ENCODE data around the gene NRP2. TPM values are rescaled to one million over a fixed set of nuclear protein-coding genes. Genes with fewer than 3 reads are reported as not detected.

Gene NRP2
- total RNA-seq, 2 experiments from 2014 or later: 1.4 to 2.3 TPM

- no peak overlapping the region for H3K27ac Mint-ChIP-seq
- no peaks in the 10 kb centered on the region for H3K9me3 Mint-ChIP-seq
- H3K27me3 Mint-ChIP-seq: peaks cover 7% of the 10 kb centered on the region
- no peak overlapping the region for H3K4me3 Mint-ChIP-seq
- ChIA-PET POLR2A (no interaction called here), CTCF (no interaction called here)
- no peak for DNase-seq
- H3K4me1 Mint-ChIP-seq: no peaks in the 10 kb centered on the region
- H3K36me3 Mint-ChIP-seq (ENCODE audit: low read depth): no peaks in the 10 kb centered on the region
Observed at GRCh38 chr2:205802065-205802464, 119.8 kb downstream of the NRP2 start.

GRCh38 chr2:205802941-205803340 is 120.6 kb downstream of the NRP2 start:
- no peak overlapping the region for H3K4me3 Mint-ChIP-seq
- H3K27ac Mint-ChIP-seq: no peak overlapping the region
- DNase-seq: no peak
- H3K27me3 Mint-ChIP-seq: peaks cover 8% of the 10 kb centered on the region
- CTCF ChIA-PET: no interaction called here
- H3K36me3 Mint-ChIP-seq (ENCODE audit: low read depth): no peaks in the 10 kb centered on the region
- H3K9me3 Mint-ChIP-seq: no peaks in the 10 kb centered on the region
- no peaks in the 10 kb centered on the region for H3K4me1 Mint-ChIP-seq
- POLR2A ChIA-PET: no interaction called here

DNA sequence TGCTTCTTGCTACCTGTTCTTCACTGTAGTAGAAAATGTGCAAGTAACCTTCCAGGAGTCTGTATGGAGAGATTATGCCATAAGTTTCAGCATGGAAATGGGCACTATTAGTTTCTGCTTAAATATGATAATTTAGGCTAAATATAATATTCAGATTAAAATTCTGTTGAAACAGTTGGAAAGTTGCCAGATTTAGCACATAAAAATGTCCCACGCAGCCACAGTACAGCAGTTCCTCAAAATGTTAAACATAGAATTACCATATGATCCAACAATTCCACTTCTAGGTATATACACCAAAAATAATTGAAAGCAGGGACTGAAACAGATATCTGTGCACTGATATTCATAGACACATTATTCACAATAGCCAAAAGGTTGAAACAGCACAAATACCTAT is 121.2 kb downstream of the NRP2 start:
- H3K9me3 Mint-ChIP-seq: no peaks in the 10 kb centered on the region
- H3K27ac Mint-ChIP-seq: no peak overlapping the region
- no peak for DNase-seq
- H3K27me3 Mint-ChIP-seq: peaks cover 8% of the 10 kb centered on the region
- no peaks in the 10 kb centered on the region for H3K36me3 Mint-ChIP-seq (ENCODE audit: low read depth)
- POLR2A ChIA-PET: no interaction called here
- no peak overlapping the region for H3K4me3 Mint-ChIP-seq
- H3K4me1 Mint-ChIP-seq: no peaks in the 10 kb centered on the region
- CTCF ChIA-PET: no interaction called here

- ChIA-PET CTCF (no interaction called here), POLR2A (no interaction called here)
- Mint-ChIP-seq H3K9me3 (no peaks in the 10 kb centered on the region), H3K27me3 (peaks cover 8% of the 10 kb centered on the region), H3K36me3 (ENCODE audit: low read depth) (no peaks in the 10 kb centered on the region), H3K4me3 (no peak overlapping the region), H3K27ac (no peak overlapping the region), H3K4me1 (no peaks in the 10 kb centered on the region)
- no peak for DNase-seq
Observed at GRCh38 chr2:205805136-205805535, 122.8 kb downstream of the NRP2 start.

DNA sequence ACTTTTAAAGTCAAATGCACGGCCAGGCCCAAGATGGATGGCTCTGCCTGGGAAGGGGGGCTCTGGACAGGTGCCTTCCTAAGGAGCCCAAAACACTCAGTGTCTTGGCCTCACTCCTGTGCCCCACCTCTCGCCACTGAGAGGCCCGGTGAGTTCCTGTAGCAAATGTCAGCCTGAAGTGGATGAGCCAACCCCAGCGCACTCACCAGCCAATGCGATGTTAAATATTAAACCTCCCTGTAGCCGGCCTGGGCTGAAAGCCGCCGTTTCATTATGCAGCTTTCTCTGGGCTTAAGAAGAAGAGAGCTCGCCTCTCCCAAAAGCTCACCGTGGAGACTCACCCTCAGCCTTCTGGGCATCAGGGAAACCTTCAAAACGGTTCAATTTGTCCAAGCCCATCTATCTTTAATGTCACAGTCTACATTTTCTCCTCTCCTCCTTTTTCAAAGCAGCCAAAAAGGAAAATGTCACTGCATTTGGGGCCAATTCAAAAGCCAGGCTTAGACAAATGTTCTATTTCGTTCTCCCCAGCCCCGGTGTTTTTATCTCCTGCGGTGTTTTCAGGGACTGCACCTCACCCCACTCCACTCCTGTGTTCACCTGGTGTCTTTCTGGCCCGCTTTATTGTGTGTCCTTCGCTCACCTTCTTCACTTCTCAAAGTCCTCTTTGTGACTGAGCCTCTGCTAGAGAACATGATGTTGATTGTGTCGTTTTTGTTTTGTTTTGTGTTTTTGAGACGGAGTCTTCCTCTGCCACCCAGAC is 124.0 kb downstream of the NRP2 start:
- no peak overlapping the region for H3K27ac Mint-ChIP-seq
- CTCF ChIA-PET: no interaction called here
- H3K4me3 Mint-ChIP-seq: no peak overlapping the region
- peaks cover 8% of the 10 kb centered on the region for H3K27me3 Mint-ChIP-seq
- no peaks in the 10 kb centered on the region for H3K4me1 Mint-ChIP-seq
- no peaks in the 10 kb centered on the region for H3K9me3 Mint-ChIP-seq
- POLR2A ChIA-PET: no interaction called here
- no peaks in the 10 kb centered on the region for H3K36me3 Mint-ChIP-seq (ENCODE audit: low read depth)
- no peak for DNase-seq

GRCh38 chr2:205807229-205807628 is 124.9 kb downstream of the NRP2 start:
- Mint-ChIP-seq H3K36me3 (ENCODE audit: low read depth) (no peaks in the 10 kb centered on the region), H3K4me3 (no peak overlapping the region), H3K27ac (no peak overlapping the region), H3K4me1 (no peaks in the 10 kb centered on the region), H3K9me3 (no peaks in the 10 kb centered on the region), H3K27me3 (peaks cover 8% of the 10 kb centered on the region)
- ChIA-PET CTCF (no interaction called here), POLR2A (no interaction called here)
- DNase-seq: no peak

DNA sequence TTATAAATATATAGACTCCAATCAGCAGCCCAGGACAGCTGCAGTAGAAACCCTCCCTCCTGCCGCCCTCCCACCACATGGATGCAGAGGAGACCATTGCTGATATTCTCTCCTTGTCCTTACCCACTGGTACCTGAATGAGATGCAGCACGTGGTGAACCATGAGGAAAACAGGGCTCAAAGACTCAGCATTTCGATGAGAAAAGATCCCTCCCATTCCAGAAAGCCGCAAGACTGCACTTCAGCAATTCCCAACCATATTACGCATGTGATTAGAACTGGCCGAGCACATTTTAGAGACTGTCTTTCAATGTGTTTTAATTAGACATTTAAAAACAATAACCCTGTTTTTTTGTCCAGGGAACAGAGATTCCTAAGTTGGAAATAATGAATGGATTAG is 125.5 kb downstream of the NRP2 start:
- Mint-ChIP-seq H3K9me3 (no peaks in the 10 kb centered on the region), H3K4me1 (no peaks in the 10 kb centered on the region), H3K36me3 (ENCODE audit: low read depth) (no peaks in the 10 kb centered on the region), H3K27me3 (peaks cover 7% of the 10 kb centered on the region), H3K4me3 (no peak overlapping the region), H3K27ac (no peak overlapping the region)
- DNase-seq: no peak
- POLR2A ChIA-PET: no interaction called here
- CTCF ChIA-PET: no interaction called here

DNA sequence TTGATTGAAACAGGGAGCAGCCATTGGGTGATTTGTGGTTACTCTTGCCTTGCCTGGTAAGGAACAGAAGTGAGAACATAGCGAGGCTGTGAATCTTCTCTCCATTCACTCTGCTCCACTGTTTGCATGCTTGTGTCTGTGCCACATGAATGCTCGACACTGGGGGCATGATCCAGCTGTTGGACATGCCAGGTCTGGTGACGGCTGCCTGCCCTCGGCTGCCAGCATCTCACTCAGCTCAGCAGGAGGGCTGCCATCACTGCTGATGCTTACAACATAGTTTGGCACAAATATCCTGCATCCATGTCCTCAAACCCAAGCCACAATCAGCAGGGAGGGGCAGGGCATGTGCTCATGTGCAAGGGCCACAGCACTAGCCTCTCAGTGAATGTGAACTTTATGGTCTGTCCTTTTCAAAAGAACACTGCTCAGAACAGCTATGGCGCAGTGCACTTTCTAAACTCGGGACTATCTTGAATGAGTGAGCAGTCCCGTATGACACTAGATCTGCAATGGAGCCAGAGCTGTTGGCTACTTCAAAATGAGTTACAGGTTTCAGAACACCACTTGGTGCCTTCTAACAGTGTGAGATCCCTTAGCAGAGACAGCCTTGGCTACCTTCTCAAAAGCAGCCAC is 126.3 kb downstream of the NRP2 start:
- H3K4me1 Mint-ChIP-seq: no peaks in the 10 kb centered on the region
- no peaks in the 10 kb centered on the region for H3K36me3 Mint-ChIP-seq (ENCODE audit: low read depth)
- ChIA-PET POLR2A (no interaction called here), CTCF (no interaction called here)
- H3K27ac Mint-ChIP-seq: no peak overlapping the region
- no peak overlapping the region for H3K4me3 Mint-ChIP-seq
- no peaks in the 10 kb centered on the region for H3K9me3 Mint-ChIP-seq
- H3K27me3 Mint-ChIP-seq: peaks cover 4% of the 10 kb centered on the region
- DNase-seq: no peak

GRCh38 chr2:205811387-205811786 is 129.1 kb downstream of the NRP2 start:
- DNase-seq: no peak
- Mint-ChIP-seq H3K27me3 (peaks cover 9% of the 10 kb centered on the region), H3K36me3 (ENCODE audit: low read depth) (no peaks in the 10 kb centered on the region), H3K4me1 (no peaks in the 10 kb centered on the region), H3K9me3 (no peaks in the 10 kb centered on the region), H3K27ac (no peak overlapping the region), H3K4me3 (no peak overlapping the region)
- POLR2A ChIA-PET: no interaction called here
- CTCF ChIA-PET: no interaction called here

- H3K4me1 Mint-ChIP-seq: no peaks in the 10 kb centered on the region
- no peak overlapping the region for H3K27ac Mint-ChIP-seq
- no peak for DNase-seq
- H3K4me3 Mint-ChIP-seq: no peak overlapping the region
- no peaks in the 10 kb centered on the region for H3K9me3 Mint-ChIP-seq
- H3K36me3 Mint-ChIP-seq (ENCODE audit: low read depth): no peaks in the 10 kb centered on the region
- ChIA-PET POLR2A (no interaction called here), CTCF (interaction anchor here (0.7 to 1.0 kb wide), 2 partner anchors 8 to 70 kb away, joined by 4 read pairs; no protein-coding TSS in a partner anchor)
- H3K27me3 Mint-ChIP-seq: peaks cover 12% of the 10 kb centered on the region
Observed at GRCh38 chr2:205814039-205814364, 131.7 kb downstream of the NRP2 start.

DNA sequence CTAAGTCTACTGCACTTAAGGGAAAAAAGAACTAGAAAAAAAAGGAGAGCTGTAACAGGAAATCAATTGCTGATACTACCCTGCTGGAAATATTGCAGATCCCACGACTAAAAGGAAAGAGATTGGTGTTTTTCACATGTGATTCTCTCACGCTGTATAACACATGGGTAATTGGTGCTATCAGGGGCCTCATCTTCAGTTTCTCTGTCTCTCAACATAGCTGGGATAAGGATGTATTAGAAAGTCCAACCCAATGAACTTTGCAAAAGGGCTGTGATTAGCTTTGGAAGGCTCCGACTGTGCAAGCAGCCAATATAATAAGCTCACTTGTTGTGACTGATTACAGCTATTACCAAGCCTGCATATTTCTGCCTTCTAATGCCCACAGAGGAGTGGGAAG is 133.4 kb downstream of the NRP2 start:
- H3K9me3 Mint-ChIP-seq: no peaks in the 10 kb centered on the region
- H3K27ac Mint-ChIP-seq: no peak overlapping the region
- ChIA-PET CTCF (interaction anchor here (1.3 to 1.6 kb wide), 2 partner anchors 132 to 135 kb away, joined by 3 to 4 read pairs; no protein-coding TSS in a partner anchor), POLR2A (no interaction called here)
- no peaks in the 10 kb centered on the region for H3K4me1 Mint-ChIP-seq
- no peaks in the 10 kb centered on the region for H3K36me3 Mint-ChIP-seq (ENCODE audit: low read depth)
- H3K4me3 Mint-ChIP-seq: no peak overlapping the region
- DNase-seq: no peak
- peaks cover 12% of the 10 kb centered on the region for H3K27me3 Mint-ChIP-seq

DNA sequence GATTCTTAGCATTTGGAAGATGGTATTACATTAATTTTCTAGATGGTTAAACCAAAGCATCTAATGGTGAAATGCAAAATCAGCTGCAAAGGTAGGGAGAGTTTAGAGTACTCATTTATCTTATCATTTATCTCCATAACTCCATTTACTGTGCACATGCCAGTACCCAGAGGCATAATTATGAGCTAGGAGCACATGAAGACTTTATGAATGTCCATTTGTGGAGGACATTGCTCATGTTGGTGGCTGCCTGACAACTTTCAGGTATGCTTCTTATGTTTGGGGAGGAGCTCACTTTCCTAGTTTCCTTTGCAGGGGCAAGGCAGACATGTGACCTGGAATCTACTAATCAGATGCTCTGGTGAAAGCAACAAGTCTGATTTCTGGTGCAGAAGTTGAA is 134.0 kb downstream of the NRP2 start:
- CTCF ChIA-PET: interaction anchor here (1.3 to 1.6 kb wide), 2 partner anchors 132 to 135 kb away, joined by 3 to 4 read pairs; no protein-coding TSS in a partner anchor
- Mint-ChIP-seq H3K4me1 (no peaks in the 10 kb centered on the region), H3K27me3 (peaks cover 12% of the 10 kb centered on the region), H3K4me3 (no peak overlapping the region), H3K27ac (no peak overlapping the region), H3K9me3 (no peaks in the 10 kb centered on the region), H3K36me3 (ENCODE audit: low read depth) (no peaks in the 10 kb centered on the region)
- POLR2A ChIA-PET: no interaction called here
- no peak for DNase-seq

- peaks cover 2% of the 10 kb centered on the region for H3K9me3 Mint-ChIP-seq
- H3K4me3 Mint-ChIP-seq: no peak overlapping the region
- ChIA-PET POLR2A (no interaction called here), CTCF (interaction anchor here (1.9 kb wide), 1 partner anchor 9 kb away, joined by 4 read pairs; no protein-coding TSS in a partner anchor)
- no peak for DNase-seq
- peaks cover 4% of the 10 kb centered on the region for H3K27me3 Mint-ChIP-seq
- no peaks in the 10 kb centered on the region for H3K36me3 Mint-ChIP-seq (ENCODE audit: low read depth)
- H3K27ac Mint-ChIP-seq: no peak overlapping the region
- H3K4me1 Mint-ChIP-seq: no peaks in the 10 kb centered on the region
Observed at GRCh38 chr2:205822579-205822978, 140.3 kb downstream of the NRP2 start.

DNA sequence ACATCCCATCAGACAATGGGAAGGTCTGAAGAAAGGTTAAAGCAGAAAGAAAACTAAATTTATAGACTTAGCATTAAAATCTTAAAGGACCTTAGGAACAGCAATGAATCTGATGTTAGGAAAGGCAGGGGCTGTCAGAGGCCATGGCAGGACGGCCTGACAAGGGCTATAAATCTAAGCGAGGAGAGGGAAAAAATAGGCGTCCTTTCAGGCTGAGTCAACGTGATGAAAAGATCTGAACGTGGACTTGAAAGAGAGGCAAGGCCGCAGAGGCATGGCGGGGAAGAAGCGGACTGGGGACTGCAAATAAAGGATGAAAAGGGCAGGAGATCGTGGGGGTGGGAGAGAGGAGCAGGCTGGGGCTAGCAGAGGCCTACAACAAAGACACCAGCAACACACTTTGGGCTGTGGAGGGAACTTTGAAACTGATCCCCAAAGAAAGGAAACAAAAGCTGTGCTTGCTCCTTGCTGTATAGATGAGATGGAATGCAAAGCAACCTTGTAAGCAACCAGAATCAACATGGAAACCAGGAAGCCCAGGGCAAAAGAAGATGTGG is 145.6 kb downstream of the NRP2 start:
- Mint-ChIP-seq H3K27me3 (peaks cover 9% of the 10 kb centered on the region), H3K4me1 (no peaks in the 10 kb centered on the region), H3K36me3 (ENCODE audit: low read depth) (no peaks in the 10 kb centered on the region), H3K4me3 (no peak overlapping the region), H3K27ac (no peak overlapping the region), H3K9me3 (peaks cover under 1% of the 10 kb centered on the region)
- CTCF ChIA-PET: no interaction called here
- DNase-seq: no peak
- POLR2A ChIA-PET: no interaction called here

Measured in activated CD4-positive, alpha-beta memory T cell treated with anti-CD3 and anti-CD28 coated beads, Interleukin-2, amount 10 ng/mL, durations not matched to agents 7 days and 5 days (primary cell).